HepG2 (cell line): ENCODE results near the gene TIMM23. TPM values are rescaled to one million over a fixed set of nuclear protein-coding genes. Genes with fewer than 3 reads are reported as not detected.

ENCODE experiments used
- KDM2A ChIP-seq: sonication (generic); formaldehyde crosslinking; IDR thresholded peaks from 2 replicates; pipeline ENCODE4 v1.4.0; 2020; ENCODE audit warnings: low read depth, missing genetic modification reagents, borderline replicate concordance
- ONECUT2 ChIP-seq: sonication (generic); formaldehyde crosslinking; IDR thresholded peaks from 2 replicates; pipeline ENCODE4 v1.4.0; 2020; ENCODE audit warnings: missing genetic modification reagents
- RARA ChIP-seq: IDR thresholded peaks from 2 replicates; pipeline ENCODE4 v1.6.1; 2016; ENCODE audit warnings: missing genetic modification reagents, missing compliant biosample characterization
- RELA ChIP-seq: sonication (generic); formaldehyde crosslinking; IDR thresholded peaks from 2 replicates; pipeline ENCODE4 v1.4.0; 2020; ENCODE audit warnings: missing genetic modification reagents
- SAFB2 ChIP-seq: sonication (generic); formaldehyde crosslinking; IDR thresholded peaks from 2 replicates; pipeline ENCODE4 v1.5.1; 2020; ENCODE audit warnings: missing genetic modification reagents, low read depth, mild to moderate bottlenecking, borderline replicate concordance
- SALL1 ChIP-seq: sonication (generic); formaldehyde crosslinking; IDR thresholded peaks from 2 replicates; pipeline ENCODE4 v1.8.0; 2022; ENCODE audit warnings: mild to moderate bottlenecking, missing genetic modification reagents
- SSRP1 ChIP-seq: IDR thresholded peaks from 2 replicates; pipeline ENCODE4 v1.6.1; 2016; ENCODE audit warnings: control low read depth
- TSC22D2 ChIP-seq: sonication (generic); formaldehyde crosslinking; IDR thresholded peaks from 2 replicates; pipeline ENCODE4 v1.5.1; 2020; ENCODE audit warnings: missing genetic modification reagents, mild to moderate bottlenecking, borderline replicate concordance
- ZNF589 ChIP-seq: sonication (generic); formaldehyde crosslinking; conservative IDR thresholded peaks from 2 replicates; pipeline ENCODE4 v1.8.0; 2022; ENCODE audit warnings: mild to moderate bottlenecking, moderate library complexity, missing genetic modification reagents
- ZNF839 ChIP-seq: sonication (generic); formaldehyde crosslinking; IDR thresholded peaks from 2 replicates; pipeline ENCODE4 v1.4.0; 2020; ENCODE audit warnings: missing genetic modification reagents, mild to moderate bottlenecking, borderline replicate concordance
- polyA plus RNA-seq, 8 experiments: library from polyadenylated mRNA; depleted of rRNA in 3 of 8; stranded (reverse) in 7 of 8; unstranded in 1 of 8; fragments of >200 nt; fragmentation: Illumina TruSeq in 4 of 8; extraction: Trizol in 4 of 8; gene quantifications; 2 replicates each; pipeline versions ENCODE4 v1.2.1 to v1.2.3, GENCODE V29; 2011 to 2016; ENCODE audit warnings: low read depth in 4 of 8, missing spikeins in 1 of 8, mixed read lengths in 1 of 8; ENCODE audit not compliant: insufficient read depth in 1 of 8
- total RNA-seq, 5 experiments: library from RNA; depleted of rRNA; stranded (reverse); fragments of >200 nt; fragmentation: Illumina TruSeq; extraction: Trizol; gene quantifications; 2 replicates each; pipeline ENCODE4 v1.2.3, GENCODE V29; 2016; ENCODE audit warnings: low read depth in 1 of 5
- TF ChIP-seq, protein P1 (sequence below): sonication (generic); formaldehyde crosslinking; IDR thresholded peaks from 2 replicates; pipeline ENCODE4 v1.4.0; 2020; ENCODE audit warnings: missing genetic modification reagents
- TF ChIP-seq, protein P2 (sequence below): sonication (generic); formaldehyde crosslinking; conservative IDR thresholded peaks from 2 replicates; pipeline ENCODE4 v1.4.0; 2020; ENCODE audit warnings: mild to moderate bottlenecking, missing genetic modification reagents, moderate library complexity
- TF ChIP-seq, protein P3 (sequence below): sonication (generic); formaldehyde crosslinking; IDR thresholded peaks from 2 replicates; pipeline ENCODE4 v1.4.0; 2020; ENCODE audit warnings: missing genetic modification reagents, mild to moderate bottlenecking, borderline replicate concordance
- TF ChIP-seq, protein P4 (sequence below): sonication (generic); formaldehyde crosslinking; IDR thresholded peaks from 2 replicates; pipeline ENCODE4 v1.4.0; 2020; ENCODE audit warnings: missing genetic modification reagents

TIMM23 gene
- total and polyA plus RNA-seq, 2 of the 13 experiments (the other 11 are each of a cell fraction or from before 2014, with no cell fraction given): 80.2 to 98.6 TPM

DNA sequence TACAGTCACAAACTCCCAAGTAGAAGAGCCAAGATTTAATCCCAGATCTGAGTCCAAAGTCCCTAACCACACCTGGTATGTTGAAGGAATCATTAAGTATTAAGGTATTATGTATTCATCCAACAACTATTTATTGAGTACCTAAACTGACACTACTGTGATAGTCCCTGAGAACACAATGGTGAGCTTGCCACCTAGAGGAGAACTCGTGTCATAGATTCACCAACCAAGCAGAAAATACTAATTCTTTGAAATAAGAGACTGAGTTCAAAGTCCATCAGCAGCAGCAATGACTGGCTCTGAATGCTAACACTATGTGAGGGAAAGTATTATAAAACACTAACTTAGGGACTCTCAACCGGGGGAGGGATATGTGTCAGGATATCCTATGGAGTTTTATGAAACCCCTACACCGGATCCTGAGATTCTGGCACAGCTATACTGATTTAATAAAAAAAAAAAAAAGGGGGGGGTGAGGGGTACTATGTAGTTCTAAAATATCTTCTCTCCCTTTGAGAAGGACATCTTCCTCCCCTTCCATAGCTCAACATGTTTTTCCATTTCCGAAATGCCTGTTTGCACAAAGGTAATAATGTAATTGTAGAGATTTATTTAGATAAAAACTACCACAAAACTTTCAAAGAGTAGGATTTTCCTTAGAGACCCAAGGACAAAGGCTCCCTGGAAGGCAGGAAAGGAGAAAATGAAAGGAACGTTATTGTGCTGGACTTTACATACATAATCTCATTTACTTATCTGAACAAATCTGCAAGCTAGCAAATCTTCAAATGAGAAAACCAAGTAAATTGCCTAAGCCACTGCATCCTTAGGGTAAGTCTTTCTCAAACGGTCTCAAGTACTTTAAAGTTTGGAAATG, 56.5 kb downstream of the TIMM23 start (continued):
- TF ChIP-seq, protein P1, sequence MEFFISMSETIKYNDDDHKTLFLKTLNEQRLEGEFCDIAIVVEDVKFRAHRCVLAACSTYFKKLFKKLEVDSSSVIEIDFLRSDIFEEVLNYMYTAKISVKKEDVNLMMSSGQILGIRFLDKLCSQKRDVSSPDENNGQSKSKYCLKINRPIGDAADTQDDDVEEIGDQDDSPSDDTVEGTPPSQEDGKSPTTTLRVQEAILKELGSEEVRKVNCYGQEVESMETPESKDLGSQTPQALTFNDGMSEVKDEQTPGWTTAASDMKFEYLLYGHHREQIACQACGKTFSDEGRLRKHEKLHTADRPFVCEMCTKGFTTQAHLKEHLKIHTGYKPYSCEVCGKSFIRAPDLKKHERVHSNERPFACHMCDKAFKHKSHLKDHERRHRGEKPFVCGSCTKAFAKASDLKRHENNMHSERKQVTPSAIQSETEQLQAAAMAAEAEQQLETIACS (CRISPR knock-in tag): no peak
- TF ChIP-seq KDM2A (CRISPR knock-in tag) (no peak), TSC22D2 (CRISPR knock-in tag) (no peak), SSRP1 (CRISPR knock-in tag) (peak; percentile 51; the same call in 1 of the 2 replicates), RELA (CRISPR knock-in tag) (no peak), SALL1 (peak; percentile 30; the same call in 1 of the 2 replicates), ZNF589 (CRISPR knock-in tag) (no peak), SAFB2 (CRISPR knock-in tag) (no peak), RARA (peak; percentile 38; the same call in 1 of the 2 replicates), ZNF839 (CRISPR knock-in tag) (no peak), ONECUT2 (no peak)
- TF ChIP-seq, protein P2, sequence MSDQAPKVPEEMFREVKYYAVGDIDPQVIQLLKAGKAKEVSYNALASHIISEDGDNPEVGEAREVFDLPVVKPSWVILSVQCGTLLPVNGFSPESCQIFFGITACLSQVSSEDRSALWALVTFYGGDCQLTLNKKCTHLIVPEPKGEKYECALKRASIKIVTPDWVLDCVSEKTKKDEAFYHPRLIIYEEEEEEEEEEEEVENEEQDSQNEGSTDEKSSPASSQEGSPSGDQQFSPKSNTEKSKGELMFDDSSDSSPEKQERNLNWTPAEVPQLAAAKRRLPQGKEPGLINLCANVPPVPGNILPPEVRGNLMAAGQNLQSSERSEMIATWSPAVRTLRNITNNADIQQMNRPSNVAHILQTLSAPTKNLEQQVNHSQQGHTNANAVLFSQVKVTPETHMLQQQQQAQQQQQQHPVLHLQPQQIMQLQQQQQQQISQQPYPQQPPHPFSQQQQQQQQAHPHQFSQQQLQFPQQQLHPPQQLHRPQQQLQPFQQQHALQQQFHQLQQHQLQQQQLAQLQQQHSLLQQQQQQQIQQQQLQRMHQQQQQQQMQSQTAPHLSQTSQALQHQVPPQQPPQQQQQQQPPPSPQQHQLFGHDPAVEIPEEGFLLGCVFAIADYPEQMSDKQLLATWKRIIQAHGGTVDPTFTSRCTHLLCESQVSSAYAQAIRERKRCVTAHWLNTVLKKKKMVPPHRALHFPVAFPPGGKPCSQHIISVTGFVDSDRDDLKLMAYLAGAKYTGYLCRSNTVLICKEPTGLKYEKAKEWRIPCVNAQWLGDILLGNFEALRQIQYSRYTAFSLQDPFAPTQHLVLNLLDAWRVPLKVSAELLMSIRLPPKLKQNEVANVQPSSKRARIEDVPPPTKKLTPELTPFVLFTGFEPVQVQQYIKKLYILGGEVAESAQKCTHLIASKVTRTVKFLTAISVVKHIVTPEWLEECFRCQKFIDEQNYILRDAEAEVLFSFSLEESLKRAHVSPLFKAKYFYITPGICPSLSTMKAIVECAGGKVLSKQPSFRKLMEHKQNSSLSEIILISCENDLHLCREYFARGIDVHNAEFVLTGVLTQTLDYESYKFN: peak; percentile 60
- TF ChIP-seq, protein P3, sequence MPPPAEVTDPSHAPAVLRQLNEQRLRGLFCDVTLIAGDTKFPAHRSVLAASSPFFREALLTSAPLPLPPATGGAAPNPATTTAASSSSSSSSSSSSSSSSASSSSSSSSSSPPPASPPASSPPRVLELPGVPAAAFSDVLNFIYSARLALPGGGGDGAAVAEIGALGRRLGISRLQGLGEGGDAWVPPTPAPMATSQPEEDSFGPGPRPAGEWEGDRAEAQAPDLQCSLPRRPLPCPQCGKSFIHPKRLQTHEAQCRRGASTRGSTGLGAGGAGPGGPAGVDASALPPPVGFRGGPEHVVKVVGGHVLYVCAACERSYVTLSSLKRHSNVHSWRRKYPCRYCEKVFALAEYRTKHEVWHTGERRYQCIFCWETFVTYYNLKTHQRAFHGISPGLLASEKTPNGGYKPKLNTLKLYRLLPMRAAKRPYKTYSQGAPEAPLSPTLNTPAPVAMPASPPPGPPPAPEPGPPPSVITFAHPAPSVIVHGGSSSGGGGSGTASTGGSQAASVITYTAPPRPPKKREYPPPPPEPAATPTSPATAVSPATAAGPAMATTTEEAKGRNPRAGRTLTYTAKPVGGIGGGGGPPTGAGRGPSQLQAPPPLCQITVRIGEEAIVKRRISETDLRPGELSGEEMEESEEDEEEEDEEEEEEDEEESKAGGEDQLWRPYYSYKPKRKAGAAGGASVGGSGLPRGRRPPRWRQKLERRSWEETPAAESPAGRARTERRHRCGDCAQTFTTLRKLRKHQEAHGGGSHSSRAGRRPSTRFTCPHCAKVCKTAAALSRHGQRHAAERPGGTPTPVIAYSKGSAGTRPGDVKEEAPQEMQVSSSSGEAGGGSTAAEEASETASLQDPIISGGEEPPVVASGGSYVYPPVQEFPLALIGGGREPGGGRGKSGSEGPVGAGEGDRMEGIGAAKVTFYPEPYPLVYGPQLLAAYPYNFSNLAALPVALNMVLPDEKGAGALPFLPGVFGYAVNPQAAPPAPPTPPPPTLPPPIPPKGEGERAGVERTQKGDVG (CRISPR knock-in tag): no peak
- TF ChIP-seq, protein P4, sequence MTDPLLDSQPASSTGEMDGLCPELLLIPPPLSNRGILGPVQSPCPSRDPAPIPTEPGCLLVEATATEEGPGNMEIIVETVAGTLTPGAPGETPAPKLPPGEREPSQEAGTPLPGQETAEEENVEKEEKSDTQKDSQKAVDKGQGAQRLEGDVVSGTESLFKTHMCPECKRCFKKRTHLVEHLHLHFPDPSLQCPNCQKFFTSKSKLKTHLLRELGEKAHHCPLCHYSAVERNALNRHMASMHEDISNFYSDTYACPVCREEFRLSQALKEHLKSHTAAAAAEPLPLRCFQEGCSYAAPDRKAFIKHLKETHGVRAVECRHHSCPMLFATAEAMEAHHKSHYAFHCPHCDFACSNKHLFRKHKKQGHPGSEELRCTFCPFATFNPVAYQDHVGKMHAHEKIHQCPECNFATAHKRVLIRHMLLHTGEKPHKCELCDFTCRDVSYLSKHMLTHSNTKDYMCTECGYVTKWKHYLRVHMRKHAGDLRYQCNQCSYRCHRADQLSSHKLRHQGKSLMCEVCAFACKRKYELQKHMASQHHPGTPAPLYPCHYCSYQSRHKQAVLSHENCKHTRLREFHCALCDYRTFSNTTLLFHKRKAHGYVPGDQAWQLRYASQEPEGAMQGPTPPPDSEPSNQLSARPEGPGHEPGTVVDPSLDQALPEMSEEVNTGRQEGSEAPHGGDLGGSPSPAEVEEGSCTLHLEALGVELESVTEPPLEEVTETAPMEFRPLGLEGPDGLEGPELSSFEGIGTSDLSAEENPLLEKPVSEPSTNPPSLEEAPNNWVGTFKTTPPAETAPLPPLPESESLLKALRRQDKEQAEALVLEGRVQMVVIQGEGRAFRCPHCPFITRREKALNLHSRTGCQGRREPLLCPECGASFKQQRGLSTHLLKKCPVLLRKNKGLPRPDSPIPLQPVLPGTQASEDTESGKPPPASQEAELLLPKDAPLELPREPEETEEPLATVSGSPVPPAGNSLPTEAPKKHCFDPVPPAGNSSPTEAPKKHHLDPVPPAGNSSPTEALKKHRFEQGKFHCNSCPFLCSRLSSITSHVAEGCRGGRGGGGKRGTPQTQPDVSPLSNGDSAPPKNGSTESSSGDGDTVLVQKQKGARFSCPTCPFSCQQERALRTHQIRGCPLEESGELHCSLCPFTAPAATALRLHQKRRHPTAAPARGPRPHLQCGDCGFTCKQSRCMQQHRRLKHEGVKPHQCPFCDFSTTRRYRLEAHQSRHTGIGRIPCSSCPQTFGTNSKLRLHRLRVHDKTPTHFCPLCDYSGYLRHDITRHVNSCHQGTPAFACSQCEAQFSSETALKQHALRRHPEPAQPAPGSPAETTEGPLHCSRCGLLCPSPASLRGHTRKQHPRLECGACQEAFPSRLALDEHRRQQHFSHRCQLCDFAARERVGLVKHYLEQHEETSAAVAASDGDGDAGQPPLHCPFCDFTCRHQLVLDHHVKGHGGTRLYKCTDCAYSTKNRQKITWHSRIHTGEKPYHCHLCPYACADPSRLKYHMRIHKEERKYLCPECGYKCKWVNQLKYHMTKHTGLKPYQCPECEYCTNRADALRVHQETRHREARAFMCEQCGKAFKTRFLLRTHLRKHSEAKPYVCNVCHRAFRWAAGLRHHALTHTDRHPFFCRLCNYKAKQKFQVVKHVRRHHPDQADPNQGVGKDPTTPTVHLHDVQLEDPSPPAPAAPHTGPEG (CRISPR knock-in tag): no peak
